Mesothelial cell of epicardium (in vitro differentiated cells): ENCODE data around the gene RHBDF2. TPM values are rescaled to one million over a fixed set of nuclear protein-coding genes. Genes with fewer than 3 reads are reported as not detected.

ENCODE experiments used
- DNase-seq, 2 experiments: peaks; one replicate each; pipeline ENCODE4 v3.0.0; 2021; ENCODE audit warnings: low spot score in 2 of 2; ENCODE audit not compliant: unreplicated experiment in 2 of 2
- H3K27ac Mint-ChIP-seq: 2 replicates; pipeline ENCODE4 v1.8.0; 2021; ENCODE audit warnings: mixed read lengths
- H3K27me3 Mint-ChIP-seq: 2 replicates; pipeline ENCODE4 v1.8.0; 2021; ENCODE audit warnings: low read depth, mixed read lengths
- H3K36me3 Mint-ChIP-seq: 2 replicates; pipeline ENCODE4 v1.8.0; 2021; ENCODE audit warnings: mixed read lengths
- H3K4me1 Mint-ChIP-seq: 2 replicates; pipeline ENCODE4 v1.8.0; 2021; ENCODE audit warnings: mixed read lengths
- H3K4me3 Mint-ChIP-seq: 2 replicates; pipeline ENCODE4 v1.8.0; 2021; ENCODE audit warnings: mild to moderate bottlenecking, moderate library complexity, mixed read lengths
- H3K9me3 Mint-ChIP-seq: 2 replicates; pipeline ENCODE4 v1.8.0; 2021; ENCODE audit warnings: mixed read lengths
- CTCF ChIP-seq: fragments of 200-600 bp; sonication (generic); IDR thresholded peaks from one replicate; pipeline ENCODE4 v1.5.0; 2021; ENCODE audit warnings: antibody characterized with exemption; ENCODE audit not compliant: unreplicated experiment
- total RNA-seq: library from RNA; stranded (reverse); gene quantifications from 3 replicates; pipeline ENCODE4 v1.2.1, GENCODE V29; 2021

Gene RHBDF2
- total RNA-seq, 1 donor from 2014 or later, result 21.5 TPM

GRCh38 chr17:76547183-76547641 is 46.0 kb upstream of the RHBDF2 start:
- peak; percentile 52 for TF ChIP-seq CTCF
- peak in 1 of 2 experiments; percentile 64 for DNase-seq
- Mint-ChIP-seq H3K4me1 (peaks cover 30% of the 10 kb centered on the region), H3K9me3 (no peaks in the 10 kb centered on the region), H3K27ac (no peak overlapping the region), H3K4me3 (no peak overlapping the region), H3K36me3 (no peaks in the 10 kb centered on the region), H3K27me3 (no peaks in the 10 kb centered on the region)

GRCh38 chr17:76546556-76547182 is 45.4 kb upstream of the RHBDF2 start:
- no peak overlapping the region for H3K4me3 Mint-ChIP-seq
- no peaks in the 10 kb centered on the region for H3K9me3 Mint-ChIP-seq
- H3K4me1 Mint-ChIP-seq, result peaks cover 35% of the 10 kb centered on the region
- H3K27ac Mint-ChIP-seq, result no peak overlapping the region
- no peak for TF ChIP-seq CTCF
- peaks cover 3% of the 10 kb centered on the region for H3K27me3 Mint-ChIP-seq
- H3K36me3 Mint-ChIP-seq, result no peaks in the 10 kb centered on the region
- DNase-seq, result no peak

- Mint-ChIP-seq H3K36me3 (no peaks in the 10 kb centered on the region), H3K27ac (no peak overlapping the region), H3K4me1 (peaks cover 39% of the 10 kb centered on the region), H3K9me3 (no peaks in the 10 kb centered on the region), H3K4me3 (no peak overlapping the region), H3K27me3 (peaks cover 4% of the 10 kb centered on the region)
- DNase-seq, result no peak
- TF ChIP-seq CTCF, result no peak
Observed at GRCh38 chr17:76545918-76546555, 44.8 kb upstream of the RHBDF2 start.

GRCh38 chr17:76544546-76545365 is 43.5 kb upstream of the RHBDF2 start:
- Mint-ChIP-seq H3K4me1 (peaks cover 41% of the 10 kb centered on the region), H3K4me3 (peak overlapping the region; percentile 54), H3K9me3 (no peaks in the 10 kb centered on the region), H3K27me3 (peaks cover 5% of the 10 kb centered on the region), H3K36me3 (no peaks in the 10 kb centered on the region), H3K27ac (peak overlapping the region; percentile 93)
- DNase-seq, result no peak
- no peak for TF ChIP-seq CTCF

GRCh38 chr17:76543826-76544545 is 42.8 kb upstream of the RHBDF2 start:
- Mint-ChIP-seq H3K36me3 (no peaks in the 10 kb centered on the region), H3K9me3 (no peaks in the 10 kb centered on the region), H3K27ac (peak overlapping the region; percentile 93), H3K4me3 (peak overlapping the region; percentile 54), H3K4me1 (peaks cover 49% of the 10 kb centered on the region), H3K27me3 (peaks cover 12% of the 10 kb centered on the region)
- no peak for TF ChIP-seq CTCF
- peak in 1 of 2 experiments; percentile 60 for DNase-seq
